Measurements from ENCODE around the gene TMEM184A. TPM values are rescaled to one million over a fixed set of nuclear protein-coding genes. Genes with fewer than 3 reads are reported as not detected.

TMEM184A gene
- polyA plus RNA-seq, 2 of the 4 experiments (the other 2 are of a cell fraction): 14.3 to 18.4 TPM

DNA sequence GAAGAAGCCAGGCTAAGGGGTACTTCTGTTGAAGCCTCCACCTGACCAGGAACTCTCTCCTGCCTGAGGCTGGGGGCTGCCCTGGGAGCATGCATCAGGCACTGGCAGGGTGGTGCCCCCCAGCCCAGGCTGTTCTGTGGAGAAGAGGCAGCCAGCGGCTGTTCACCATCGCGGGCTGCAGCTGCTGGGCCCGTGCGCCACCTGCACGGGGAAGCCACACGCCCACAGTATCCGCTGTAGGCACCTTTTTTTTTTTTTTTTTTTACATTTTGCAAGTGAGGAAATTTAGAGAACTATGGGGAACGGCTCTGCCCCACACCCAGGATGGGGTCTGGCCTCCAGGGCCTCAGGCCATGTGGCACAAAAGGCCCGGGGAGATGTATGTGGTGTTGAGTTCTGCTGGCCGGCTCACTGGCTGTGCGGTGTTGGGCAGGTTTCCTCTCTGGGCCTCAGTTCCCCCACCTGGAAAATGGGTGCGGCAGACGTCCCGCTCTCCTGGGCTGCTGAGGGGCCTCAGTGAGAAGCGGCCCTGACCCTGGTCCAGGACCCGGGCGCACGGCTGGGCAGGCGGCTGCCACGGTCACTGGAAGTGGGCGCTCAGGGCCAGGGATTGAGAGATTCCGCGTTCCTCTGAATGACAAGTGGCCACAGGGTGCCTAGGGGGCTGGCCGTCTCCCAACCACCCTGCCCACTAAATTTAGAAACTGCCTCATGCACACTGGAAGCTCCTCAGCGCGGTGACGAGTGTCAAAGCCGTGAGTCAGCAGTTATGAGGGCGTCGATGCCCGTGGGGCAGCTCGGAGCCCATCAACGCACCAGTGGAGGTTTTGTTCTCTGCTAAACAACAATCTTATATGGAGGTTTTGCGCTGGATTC is 43.0 kb downstream of the TMEM184A start:
- H3K27ac ChIP-seq: peak overlapping the region; percentile 95 to 98
- peak; percentile 91 to 94 for DNase-seq (ENCODE audit: low read depth in 1 of 2, low spot score in 1 of 2)
- peaks cover 63% of the 10 kb centered on the region for H3K4me1 ChIP-seq
- TF ChIP-seq HOXB13 (CRISPR knock-in tag; IDR thresholded peaks at IDR 0.05; ENCODE audit: low read depth) (peak; percentile 13; the same call in 1 of the 2 replicates), KDM1A (IDR thresholded peaks at IDR 0.05; ENCODE audit: low read depth) (peak; percentile 84), JUNB (IDR thresholded peaks at IDR 0.05) (no peak; the same call in 1 of the 2 replicates), NFE2L2 (conservative IDR thresholded peaks at IDR 0.05; ENCODE audit: low read length) (peak; percentile 95), HOXB5 (CRISPR knock-in tag; IDR thresholded peaks at IDR 0.05) (peak; percentile 86; the same call in 1 of the 2 replicates), ESRRA (IDR thresholded peaks at IDR 0.05; ENCODE audit: borderline replicate concordance, low read length) (no peak), RAD21 (conservative IDR thresholded peaks at IDR 0.05 in 1 of 2, IDR thresholded peaks at IDR 0.05 in 1 of 2) (peak in 1 of 2 experiments; percentile 36; a peak in 2 of 5 replicates), TFCP2L1 (CRISPR knock-in tag; IDR thresholded peaks at IDR 0.05) (peak; percentile 67; the same call in 1 of the 2 replicates), NR3C1 (IDR thresholded peaks at IDR 0.05) (no peak), CEBPB (IDR thresholded peaks at IDR 0.05) (0 out of 4 replicates have a peak, but pooled peaks of 1 of the 2 experiments have one; percentile 17), HDAC2 (IDR thresholded peaks at IDR 0.05) (peak; percentile 78; the same call in 1 of the 2 replicates), CHD4 (IDR thresholded peaks at IDR 0.05; ENCODE audit: borderline replicate concordance) (peak; percentile 72), KDM5A (IDR thresholded peaks at IDR 0.05) (no peak), EHMT2 (IDR thresholded peaks at IDR 0.05; ENCODE audit: low read depth) (no peak), RNF2 (IDR thresholded peaks at IDR 0.05; ENCODE audit: borderline replicate concordance, low read depth) (no peak), JUN (IDR thresholded peaks at IDR 0.05) (peak in 1 of 2 experiments; percentile 84; a peak in 4 of 5 replicates), HOXA7 (CRISPR knock-in tag; IDR thresholded peaks at IDR 0.05) (0 out of 2 replicates have a peak, but pooled peaks have one; percentile 14), FOSL2 (IDR thresholded peaks at IDR 0.05) (0 out of 2 replicates have a peak, but pooled peaks have one; percentile 22), FOSL2 (CRISPR knock-in tag; IDR thresholded peaks at IDR 0.05) (peak; percentile 85), RARB (CRISPR knock-in tag; IDR thresholded peaks at IDR 0.05) (peak; percentile 26; the same call in 1 of the 2 replicates), GATA3 (IDR thresholded peaks at IDR 0.05; ENCODE audit: borderline replicate concordance) (peak; percentile 67; the same call in 1 of the 2 replicates), EP300 (IDR thresholded peaks at IDR 0.05) (peak; percentile 46 to 70; a peak in 2 of 5 replicates), SREBF2 (IDR thresholded peaks at IDR 0.05) (no peak), MAFK (IDR thresholded peaks at IDR 0.05; ENCODE audit: partially characterized antibody) (peak; percentile 100), SMC3 (IDR thresholded peaks at IDR 0.05) (no peak), TP53 (CRISPR knock-in tag; IDR thresholded peaks at IDR 0.05) (peak; percentile 71; the same call in 1 of the 2 replicates), ZFP36 (IDR thresholded peaks at IDR 0.05; ENCODE audit: borderline replicate concordance, partially characterized antibody) (no peak), ZSCAN20 (CRISPR knock-in tag; IDR thresholded peaks at IDR 0.05) (no peak)
- TF ChIP-seq, protein P1, sequence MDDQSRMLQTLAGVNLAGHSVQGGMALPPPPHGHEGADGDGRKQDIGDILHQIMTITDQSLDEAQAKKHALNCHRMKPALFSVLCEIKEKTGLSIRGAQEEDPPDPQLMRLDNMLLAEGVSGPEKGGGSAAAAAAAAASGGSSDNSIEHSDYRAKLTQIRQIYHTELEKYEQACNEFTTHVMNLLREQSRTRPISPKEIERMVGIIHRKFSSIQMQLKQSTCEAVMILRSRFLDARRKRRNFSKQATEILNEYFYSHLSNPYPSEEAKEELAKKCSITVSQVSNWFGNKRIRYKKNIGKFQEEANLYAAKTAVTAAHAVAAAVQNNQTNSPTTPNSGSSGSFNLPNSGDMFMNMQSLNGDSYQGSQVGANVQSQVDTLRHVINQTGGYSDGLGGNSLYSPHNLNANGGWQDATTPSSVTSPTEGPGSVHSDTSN (IDR thresholded peaks at IDR 0.05): 0 out of 2 replicates have a peak, but pooled peaks have one; percentile 13
- TF ChIP-seq, protein P2, sequence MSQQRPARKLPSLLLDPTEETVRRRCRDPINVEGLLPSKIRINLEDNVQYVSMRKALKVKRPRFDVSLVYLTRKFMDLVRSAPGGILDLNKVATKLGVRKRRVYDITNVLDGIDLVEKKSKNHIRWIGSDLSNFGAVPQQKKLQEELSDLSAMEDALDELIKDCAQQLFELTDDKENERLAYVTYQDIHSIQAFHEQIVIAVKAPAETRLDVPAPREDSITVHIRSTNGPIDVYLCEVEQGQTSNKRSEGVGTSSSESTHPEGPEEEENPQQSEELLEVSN (IDR thresholded peaks at IDR 0.05; ENCODE audit: borderline replicate concordance, low read depth): peak; percentile 65; the same call in 1 of the 2 replicates
- TF ChIP-seq, protein P3, sequence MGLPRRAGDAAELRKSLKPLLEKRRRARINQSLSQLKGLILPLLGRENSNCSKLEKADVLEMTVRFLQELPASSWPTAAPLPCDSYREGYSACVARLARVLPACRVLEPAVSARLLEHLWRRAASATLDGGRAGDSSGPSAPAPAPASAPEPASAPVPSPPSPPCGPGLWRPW (IDR thresholded peaks at IDR 0.05): no peak
- TF ChIP-seq, protein P4, sequence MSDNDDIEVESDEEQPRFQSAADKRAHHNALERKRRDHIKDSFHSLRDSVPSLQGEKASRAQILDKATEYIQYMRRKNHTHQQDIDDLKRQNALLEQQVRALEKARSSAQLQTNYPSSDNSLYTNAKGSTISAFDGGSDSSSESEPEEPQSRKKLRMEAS (IDR thresholded peaks at IDR 0.05): peak; percentile 90
- TF ChIP-seq, protein P5, sequence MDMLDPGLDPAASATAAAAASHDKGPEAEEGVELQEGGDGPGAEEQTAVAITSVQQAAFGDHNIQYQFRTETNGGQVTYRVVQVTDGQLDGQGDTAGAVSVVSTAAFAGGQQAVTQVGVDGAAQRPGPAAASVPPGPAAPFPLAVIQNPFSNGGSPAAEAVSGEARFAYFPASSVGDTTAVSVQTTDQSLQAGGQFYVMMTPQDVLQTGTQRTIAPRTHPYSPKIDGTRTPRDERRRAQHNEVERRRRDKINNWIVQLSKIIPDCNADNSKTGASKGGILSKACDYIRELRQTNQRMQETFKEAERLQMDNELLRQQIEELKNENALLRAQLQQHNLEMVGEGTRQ (IDR thresholded peaks at IDR 0.05): no peak
- TF ChIP-seq, protein P6, sequence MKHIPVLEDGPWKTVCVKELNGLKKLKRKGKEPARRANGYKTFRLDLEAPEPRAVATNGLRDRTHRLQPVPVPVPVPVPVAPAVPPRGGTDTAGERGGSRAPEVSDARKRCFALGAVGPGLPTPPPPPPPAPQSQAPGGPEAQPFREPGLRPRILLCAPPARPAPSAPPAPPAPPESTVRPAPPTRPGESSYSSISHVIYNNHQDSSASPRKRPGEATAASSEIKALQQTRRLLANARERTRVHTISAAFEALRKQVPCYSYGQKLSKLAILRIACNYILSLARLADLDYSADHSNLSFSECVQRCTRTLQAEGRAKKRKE (CRISPR knock-in tag; IDR thresholded peaks at IDR 0.05; ENCODE audit: low read depth): no peak; the same call in 1 of the 2 replicates
- POLR2A ChIA-PET: interaction anchor here (1.3 kb wide), 2 partner anchors 19 to 43 kb away, joined by 4 to 5 read pairs; partner anchors contain the start of gene TMEM184A
- H3K9me3 ChIP-seq: peaks cover under 1% of the 10 kb centered on the region; the same call in 1 of the 3 replicates
- peak; percentile 95 for FAIRE-seq
- CTCF ChIA-PET: interaction anchor here (0.8 to 7.8 kb wide), 4 partner anchors 6 to 45 kb away, joined by 3 to 64 read pairs (median 8); partner anchors contain the start of genes INTS1 and TMEM184A
- WGBS (ENCODE audit: missing lambda C conversion rate): 43% methylated on average over 29 of the region's 35 CpGs
- peak overlapping the region; percentile 68 for H3K4me2 ChIP-seq
- no peak overlapping the region for H3K4me3 ChIP-seq
- ATAC-seq: peak; percentile 79 to 86

Measured in A549 (cell line).